Kidney glomerular epithelial cell (primary cell): ENCODE results near the gene PFKFB1.

Experiments
- DNase-seq: peaks from one replicate; lab custom pipeline; 2025; lab: John Stamatoyannopoulos, UW

PFKFB1 gene

DNA sequence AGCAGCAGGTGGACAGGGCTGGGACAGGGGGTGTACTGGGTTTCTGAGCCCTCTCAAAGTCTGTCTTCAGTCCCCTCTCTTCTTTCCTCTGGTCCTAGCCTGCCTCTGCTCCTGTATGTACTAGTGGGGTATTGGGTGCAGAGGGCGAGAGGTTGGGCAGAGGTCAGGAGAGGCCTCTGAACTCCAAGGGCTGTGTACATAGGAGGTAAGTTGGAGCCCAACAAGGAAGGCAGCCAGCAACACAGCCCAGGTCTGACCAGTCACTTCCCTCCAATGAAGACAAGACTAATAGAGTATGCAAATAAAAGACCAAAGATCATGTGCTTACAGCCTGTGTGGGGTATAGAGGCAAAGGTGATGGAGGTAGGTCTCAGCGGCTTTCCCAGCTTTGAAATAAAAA is at the start of gene PFKFB1:
Gene PFKFB1 (minus strand): TSS at position 90 of the 400 bp plus-strand sequence. CDS start 181 bp downstream, outside the sequence.
- no peak for DNase-seq

DNA sequence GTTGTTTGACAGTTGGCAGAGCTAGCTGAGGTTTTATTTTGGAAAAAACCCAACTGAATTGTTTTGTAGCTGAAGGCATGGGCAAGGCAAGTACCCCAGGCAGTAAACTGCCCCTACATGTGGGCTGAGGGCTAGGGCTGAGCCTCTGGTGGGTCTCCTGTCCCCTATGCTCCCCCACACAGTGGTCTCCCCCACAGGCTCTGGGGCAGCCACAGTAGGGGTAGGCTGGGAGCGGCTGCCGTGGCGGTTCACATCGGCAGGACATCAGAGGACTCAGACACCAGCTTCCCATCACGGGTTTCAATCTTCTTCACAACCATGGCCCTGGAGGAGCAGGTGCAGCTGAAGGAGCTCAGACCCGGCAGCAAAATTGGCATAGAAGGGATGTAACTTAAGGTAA is 47.5 kb upstream of the PFKFB1 start:
- DNase-seq, result no peak

- no peak for DNase-seq
Measured at GRCh38 chrX:55039471-55039870, 45.5 kb upstream of the PFKFB1 start.

- peak; percentile 13 for DNase-seq
Measured at GRCh38 chrX:55033429-55033828, 39.4 kb upstream of the PFKFB1 start.

GRCh38 chrX:55030271-55031205 is 36.5 kb upstream of the PFKFB1 start, which contains the start of gene ALAS2:
TSS of gene ALAS2 (minus strand) at chrX:55030977. CDS start at chrX:55026000, 4,977 bp downstream.
- DNase-seq, result no peak

DNA sequence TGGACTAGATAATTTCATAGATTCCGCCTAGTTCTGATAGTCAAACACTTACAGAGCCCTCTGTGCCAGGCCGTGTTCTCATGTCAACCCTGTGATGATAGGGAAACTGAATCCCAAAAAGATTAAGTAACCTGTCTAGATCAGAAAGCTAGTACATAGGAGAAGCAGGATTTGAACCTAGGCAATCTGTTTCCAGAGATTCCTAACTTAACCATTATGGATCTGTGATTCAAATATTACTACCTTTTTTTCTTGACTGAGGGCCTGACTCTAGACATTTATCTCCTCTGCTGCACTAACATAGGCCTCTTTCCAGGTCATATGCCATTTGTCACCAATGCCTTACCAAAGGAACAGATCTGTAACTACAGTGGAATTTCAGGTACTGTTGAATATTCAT is 35.3 kb upstream of the PFKFB1 start:
- no peak for DNase-seq

DNA sequence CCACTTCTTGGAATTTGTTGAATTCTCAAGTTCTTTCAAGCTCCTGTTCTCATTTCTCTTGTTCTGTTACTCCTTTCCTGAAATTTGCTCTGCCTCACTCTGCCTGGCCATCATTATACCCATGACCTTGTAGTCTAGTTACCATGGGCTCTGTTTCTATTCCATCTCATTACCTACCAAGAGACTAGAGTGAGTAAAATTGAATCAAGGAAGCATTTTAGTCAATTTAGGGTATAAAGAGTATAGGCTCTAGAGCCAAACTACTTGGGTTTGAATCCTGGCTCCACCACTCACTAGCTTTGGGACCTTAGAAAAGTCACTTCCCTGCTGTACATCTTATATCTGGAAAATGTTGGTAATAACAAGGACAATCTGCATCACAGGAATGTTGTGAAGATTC is 34.6 kb upstream of the PFKFB1 start:
- DNase-seq, result no peak

- no peak for DNase-seq
Measured at GRCh38 chrX:55028040-55028439, 34.1 kb upstream of the PFKFB1 start.

- no peak for DNase-seq
Measured at GRCh38 chrX:55026840-55027239, 32.9 kb upstream of the PFKFB1 start.

DNA sequence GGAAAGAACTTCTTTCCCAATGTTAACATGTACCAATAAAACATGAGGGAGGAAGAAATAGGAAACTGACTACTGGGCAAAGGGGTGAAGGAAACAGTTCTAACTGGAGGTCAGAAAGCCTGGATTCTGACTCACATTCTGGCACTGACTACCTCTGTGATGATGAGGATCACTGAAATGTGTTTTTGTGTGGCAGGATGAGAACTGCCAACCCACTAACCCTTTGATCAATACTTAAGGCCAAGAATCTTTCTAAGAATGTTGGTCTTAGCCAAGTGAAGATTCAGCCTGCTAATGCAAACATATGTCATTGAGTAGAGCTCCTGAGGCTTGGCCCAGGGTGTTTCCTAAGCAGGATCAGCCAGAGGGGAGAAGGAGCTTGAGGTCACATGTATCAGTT is 32.2 kb upstream of the PFKFB1 start:
- no peak for DNase-seq

- DNase-seq, result no peak
Measured at GRCh38 chrX:55014897-55015299, 20.9 kb upstream of the PFKFB1 start.

- no peak for DNase-seq
Measured at GRCh38 chrX:55011294-55011693, 17.3 kb upstream of the PFKFB1 start.

GRCh38 chrX:55008571-55009358 is 14.8 kb upstream of the PFKFB1 start:
- no peak for DNase-seq

- peak; percentile 0 for DNase-seq
Measured at GRCh38 chrX:55007656-55008055, 13.7 kb upstream of the PFKFB1 start.

DNA sequence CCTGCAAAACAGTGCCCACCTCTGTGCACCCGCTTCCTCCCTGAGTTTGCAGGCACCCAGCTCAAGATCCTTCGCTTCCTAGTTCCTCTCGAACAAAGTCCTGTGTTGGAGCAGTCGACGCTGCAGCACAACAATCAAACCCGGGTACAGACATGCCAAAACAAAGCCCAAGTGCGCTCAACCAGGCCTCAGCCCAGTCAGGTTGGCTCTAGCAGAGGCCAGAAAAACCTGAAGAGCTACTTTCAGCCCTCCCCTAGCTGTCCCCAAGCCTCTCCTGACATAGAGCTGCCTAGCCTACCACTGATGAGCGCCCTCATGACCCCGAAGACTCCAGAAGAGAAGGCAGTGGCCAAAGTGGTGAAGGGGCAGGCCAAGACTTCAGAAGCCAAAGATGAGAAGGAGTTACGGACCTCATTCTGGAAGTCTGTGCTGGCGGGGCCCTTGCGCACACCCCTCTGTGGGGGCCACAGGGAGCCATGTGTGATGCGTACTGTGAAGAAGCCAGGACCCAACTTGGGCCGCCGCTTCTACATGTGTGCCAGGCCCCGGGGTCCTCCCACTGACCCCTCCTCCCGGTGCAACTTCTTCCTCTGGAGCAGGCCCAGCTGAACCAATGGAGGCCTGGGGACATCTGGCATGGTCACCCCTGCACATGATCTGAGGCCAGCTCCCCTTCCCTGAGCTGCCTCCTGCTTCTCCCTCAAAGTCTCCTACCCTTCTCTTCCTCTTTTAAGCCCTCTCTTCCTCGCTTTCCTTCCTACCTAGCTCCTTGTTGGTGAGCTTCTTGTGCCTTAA is 13.0 kb upstream of the PFKFB1 start:
- no peak for DNase-seq

- no peak for DNase-seq
Measured at GRCh38 chrX:55005256-55005655, 11.3 kb upstream of the PFKFB1 start.

DNA sequence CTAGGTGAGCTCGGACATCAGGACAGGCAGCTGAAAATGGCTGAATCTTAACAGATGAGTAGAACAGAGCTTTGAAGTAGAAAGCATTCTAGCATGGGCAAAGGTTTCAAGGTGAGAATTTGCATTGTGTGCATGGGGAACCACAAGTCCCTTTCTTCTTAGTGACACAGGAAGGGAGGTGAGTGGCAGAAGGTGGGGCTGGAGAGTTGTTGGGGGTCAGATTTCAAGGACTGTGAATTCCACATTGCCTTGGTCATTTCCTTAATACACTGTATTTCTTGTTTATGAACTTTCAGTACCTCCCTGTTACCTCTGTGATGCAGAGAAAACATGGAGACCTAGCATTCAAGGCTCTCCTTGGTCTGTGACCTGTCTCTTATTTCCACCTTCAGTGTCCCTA is 10.2 kb upstream of the PFKFB1 start:
- no peak for DNase-seq

DNA sequence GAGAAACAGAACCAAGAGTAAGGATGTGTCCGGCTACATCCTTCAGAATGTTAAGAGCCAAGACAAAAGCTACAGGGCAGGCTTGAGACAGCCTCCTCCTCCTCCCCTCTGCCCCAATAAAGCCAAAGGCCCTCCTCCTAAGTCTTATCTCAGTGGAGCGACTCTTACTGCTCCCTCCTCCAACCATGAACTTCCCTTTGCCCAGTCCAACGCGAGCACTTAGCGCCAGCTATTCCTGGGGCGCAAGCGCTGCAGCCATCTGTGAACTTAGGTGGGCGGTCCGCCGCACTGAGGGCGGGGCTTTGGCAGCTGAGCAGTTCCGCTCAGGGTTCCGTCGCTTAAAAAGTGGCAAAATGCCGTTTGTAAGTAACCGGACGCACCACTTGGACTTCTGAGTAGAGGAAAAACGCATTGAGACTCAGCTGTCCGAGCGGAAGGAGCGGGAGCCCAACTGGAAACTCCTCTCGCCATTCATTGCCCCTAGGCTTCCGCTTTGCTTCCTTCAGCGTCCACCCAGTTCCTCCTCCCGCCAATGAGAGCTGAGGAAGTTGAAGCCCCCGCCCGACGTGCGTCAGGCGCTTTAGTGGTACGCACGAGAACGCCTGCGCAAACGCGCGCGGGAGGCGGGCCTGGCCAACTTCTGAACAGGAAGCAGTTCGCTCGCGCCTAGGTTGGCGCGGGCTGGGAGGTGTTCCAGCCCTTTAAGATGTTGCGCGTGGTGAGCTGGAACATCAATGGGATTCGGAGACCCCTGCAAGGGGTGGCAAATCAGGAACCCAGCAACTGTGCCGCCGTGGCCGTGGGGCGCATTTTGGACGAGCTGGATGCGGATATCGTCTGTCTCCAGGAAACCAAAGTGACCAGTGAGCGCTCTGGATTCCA is 6.0 kb upstream of the PFKFB1 start, which contains the start of gene APEX2:
Gene APEX2 (plus strand): TSS at position 647 of the 882 bp plus-strand sequence. CDS start 60 bp downstream, at position 707.
- peak; percentile 78 for DNase-seq

DNA sequence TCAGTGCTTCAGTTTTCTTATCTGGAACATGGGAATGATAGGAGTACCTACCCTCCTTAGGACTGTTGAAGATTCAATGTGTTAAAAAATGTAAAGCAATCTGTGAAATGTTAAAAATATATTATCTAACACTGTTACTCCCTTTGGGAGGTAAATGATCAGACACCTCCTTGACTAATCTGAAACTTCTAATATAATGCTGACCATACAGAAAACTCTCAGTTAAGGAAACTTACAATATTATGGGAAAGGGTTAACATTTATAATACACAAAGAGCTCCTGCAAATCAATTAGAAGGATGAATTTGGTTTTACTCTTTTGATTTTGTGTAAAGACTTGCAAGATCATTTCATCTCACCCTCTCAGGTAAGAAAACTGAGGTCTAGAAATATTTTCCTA is 1.6 kb upstream of the PFKFB1 start:
- no peak for DNase-seq

- no peak for DNase-seq
Measured at GRCh38 chrX:54994668-54995351, 822 bp upstream of the PFKFB1 start.
